Body of pancreas (tissue), 4 donors: ENCODE results near the gene C1QTNF4.

Source experiments
- CTCF ChIP-seq, 7 experiments: fragments of 450-650 bp in 4 of 7; fragments of 200-600 bp in 3 of 7; sonication (generic) in 3 of 7; IDR thresholded peaks; one replicate each; pipeline ENCODE4 v1.5.1; 2016 to 2019; ENCODE audit warnings: antibody characterized with exemption in 7 of 7
- POLR2A ChIP-seq, 3 donors: fragments of 450-650 bp; IDR thresholded peaks; one replicate each; pipeline ENCODE4 v1.6.1; 2016; ENCODE audit warnings: antibody characterized with exemption in 3 of 3, mild to moderate bottlenecking in 2 of 3

- TF ChIP-seq CTCF (IDR thresholded peaks at IDR 0.05) (peak in 6 of 7 experiments; percentile 17 to 56 (median 40)), POLR2A (IDR thresholded peaks at IDR 0.05) (no peak)
Observed at GRCh38 chr11:47616726-47617416, 22.7 kb upstream of the C1QTNF4 start.
